ENCODE results near the gene WNT4.

Gene WNT4

DNA sequence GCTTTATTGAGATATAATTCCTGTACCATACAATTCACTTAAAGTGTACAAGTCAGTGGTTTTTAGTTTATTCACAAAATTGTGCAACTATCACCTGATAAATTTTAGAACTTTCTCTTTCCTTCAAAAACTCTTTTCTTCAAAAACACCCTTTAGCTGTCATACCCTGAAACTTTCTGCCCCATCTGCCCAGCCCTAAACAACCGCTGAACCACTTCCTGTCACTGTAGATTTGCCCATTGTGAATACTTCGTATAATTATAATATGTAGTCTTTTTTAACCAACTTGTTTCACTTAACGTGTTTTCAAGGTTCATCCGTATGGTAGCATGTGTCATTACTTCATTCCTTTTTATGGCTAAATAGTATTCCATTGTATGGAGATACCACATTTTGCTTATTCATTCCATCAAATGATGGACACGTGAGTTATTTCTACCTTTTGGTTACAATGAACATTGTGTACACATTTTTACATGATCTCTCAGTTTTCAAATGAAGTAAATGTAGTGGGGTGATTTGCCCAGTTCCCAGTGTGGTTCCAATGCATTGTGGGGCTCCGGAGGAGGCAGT, 37.9 kb downstream of the WNT4 start:
- TF ChIP-seq ZNF565 (CRISPR knock-in tag; conservative IDR thresholded peaks at IDR 0.05; ENCODE audit: low read depth) (no peak), BACH2 (CRISPR knock-in tag; IDR thresholded peaks at IDR 0.05; ENCODE audit: borderline replicate concordance) (no peak), CSDC2 (CRISPR knock-in tag; IDR thresholded peaks at IDR 0.05) (no peak), ZFP30 (CRISPR knock-in tag; IDR thresholded peaks at IDR 0.05) (no peak)
- ATAC-seq: no peak

DNA sequence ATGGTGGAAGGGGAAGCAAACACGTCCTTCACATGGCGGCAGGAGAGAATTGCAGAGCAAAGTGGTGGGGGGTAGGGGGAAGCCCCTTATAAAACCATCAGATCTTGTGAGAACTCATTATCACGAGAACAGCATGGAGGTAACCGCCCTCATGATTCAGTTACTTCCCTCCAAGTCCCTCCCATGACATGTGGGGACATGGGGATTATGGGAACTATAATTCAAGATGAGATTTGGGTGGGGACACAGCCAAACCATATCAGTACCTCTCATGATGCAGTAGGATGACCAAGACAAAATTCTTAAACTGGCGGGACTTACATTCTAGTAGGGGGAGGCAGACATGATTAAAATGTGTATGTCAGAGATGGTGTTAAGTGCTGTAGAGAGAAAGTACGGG, 38.8 kb downstream of the WNT4 start:
- TF ChIP-seq ARNTL (CRISPR knock-in tag; IDR thresholded peaks at IDR 0.05; ENCODE audit: borderline replicate concordance, low read depth): no peak

DNA sequence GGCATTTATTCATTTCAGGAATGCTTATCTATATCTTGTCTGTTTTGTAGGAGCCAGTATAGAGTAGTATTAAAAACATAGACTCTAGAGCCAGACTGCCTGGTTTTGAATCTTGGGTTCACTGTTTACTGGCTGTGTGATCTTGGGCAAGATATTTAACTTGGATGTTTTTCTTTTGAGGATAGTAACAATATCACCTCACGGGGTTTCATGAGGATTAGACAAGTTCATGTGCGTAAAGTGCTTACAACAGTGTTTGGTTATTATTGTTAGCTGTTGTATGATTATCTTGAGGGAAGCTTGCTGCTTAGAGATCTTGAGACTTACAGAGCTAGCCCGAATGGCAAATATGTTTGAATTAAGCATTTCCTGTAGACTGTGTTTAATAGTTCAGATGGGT, 40.2 kb downstream of the WNT4 start:
- TF ChIP-seq TOX (CRISPR knock-in tag; IDR thresholded peaks at IDR 0.05; ENCODE audit: borderline replicate concordance): no peak
- no peak for TF ChIP-seq TSHZ2 (CRISPR knock-in tag; IDR thresholded peaks at IDR 0.05)
- TF ChIP-seq, protein P1, sequence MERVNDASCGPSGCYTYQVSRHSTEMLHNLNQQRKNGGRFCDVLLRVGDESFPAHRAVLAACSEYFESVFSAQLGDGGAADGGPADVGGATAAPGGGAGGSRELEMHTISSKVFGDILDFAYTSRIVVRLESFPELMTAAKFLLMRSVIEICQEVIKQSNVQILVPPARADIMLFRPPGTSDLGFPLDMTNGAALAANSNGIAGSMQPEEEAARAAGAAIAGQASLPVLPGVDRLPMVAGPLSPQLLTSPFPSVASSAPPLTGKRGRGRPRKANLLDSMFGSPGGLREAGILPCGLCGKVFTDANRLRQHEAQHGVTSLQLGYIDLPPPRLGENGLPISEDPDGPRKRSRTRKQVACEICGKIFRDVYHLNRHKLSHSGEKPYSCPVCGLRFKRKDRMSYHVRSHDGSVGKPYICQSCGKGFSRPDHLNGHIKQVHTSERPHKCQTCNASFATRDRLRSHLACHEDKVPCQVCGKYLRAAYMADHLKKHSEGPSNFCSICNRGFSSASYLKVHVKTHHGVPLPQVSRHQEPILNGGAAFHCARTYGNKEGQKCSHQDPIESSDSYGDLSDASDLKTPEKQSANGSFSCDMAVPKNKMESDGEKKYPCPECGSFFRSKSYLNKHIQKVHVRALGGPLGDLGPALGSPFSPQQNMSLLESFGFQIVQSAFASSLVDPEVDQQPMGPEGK (CRISPR knock-in tag; IDR thresholded peaks at IDR 0.05; ENCODE audit: borderline replicate concordance): no peak
- no peak for TF ChIP-seq PPARA (CRISPR knock-in tag; IDR thresholded peaks at IDR 0.05; ENCODE audit: borderline replicate concordance)
- no peak for TF ChIP-seq BACH2 (CRISPR knock-in tag; IDR thresholded peaks at IDR 0.05; ENCODE audit: borderline replicate concordance)
- no peak for TF ChIP-seq ARNTL (CRISPR knock-in tag; IDR thresholded peaks at IDR 0.05; ENCODE audit: borderline replicate concordance, low read depth)
- no peak for TF ChIP-seq OSR1 (CRISPR knock-in tag; IDR thresholded peaks at IDR 0.05)
- no peak for TF ChIP-seq ESRRG (CRISPR knock-in tag; IDR thresholded peaks at IDR 0.05)
- no peak for TF ChIP-seq CSDC2 (CRISPR knock-in tag; IDR thresholded peaks at IDR 0.05)
- no peak for TF ChIP-seq ZFP3 (CRISPR knock-in tag; IDR thresholded peaks at IDR 0.05)
- no peak for TF ChIP-seq ZC3H10 (CRISPR knock-in tag; IDR thresholded peaks at IDR 0.05)
- no peak for TF ChIP-seq CREB5 (CRISPR knock-in tag; IDR thresholded peaks at IDR 0.05; ENCODE audit: low read depth)
- TF ChIP-seq TCF4 (CRISPR knock-in tag; IDR thresholded peaks at IDR 0.05; ENCODE audit: borderline replicate concordance): no peak
- no peak for TF ChIP-seq SNAI2 (CRISPR knock-in tag; IDR thresholded peaks at IDR 0.05)
- ATAC-seq: no peak

More for the DNA sequence above, 38.8 kb downstream of the WNT4 start:
- no peak for ATAC-seq

GRCh38 chr1:22101995-22102394, 40.9 kb downstream of the WNT4 start:
- TF ChIP-seq CSDC2 (CRISPR knock-in tag; IDR thresholded peaks at IDR 0.05) (no peak), ZNF8 (CRISPR knock-in tag; IDR thresholded peaks at IDR 0.05) (no peak), BACH2 (CRISPR knock-in tag; IDR thresholded peaks at IDR 0.05; ENCODE audit: borderline replicate concordance) (no peak), ISL1 (CRISPR knock-in tag; IDR thresholded peaks at IDR 0.05) (no peak), ESRRG (CRISPR knock-in tag; IDR thresholded peaks at IDR 0.05) (no peak), CREB5 (CRISPR knock-in tag; IDR thresholded peaks at IDR 0.05; ENCODE audit: low read depth) (no peak)
- TF ChIP-seq, protein P1 (CRISPR knock-in tag; IDR thresholded peaks at IDR 0.05; ENCODE audit: borderline replicate concordance): no peak
- no peak for ATAC-seq

All from SK-N-SH treated with all-trans-retinoic acid at 6 μM for 48 hours (cell line).